NCI-H460 (cell line): ENCODE measurements around the gene BDP1. TPM values are rescaled to one million over a fixed set of nuclear protein-coding genes. Genes with fewer than 3 reads are reported as not detected.
"Not testable (repeated sequence)": the region's sequence is repeated elsewhere in the genome, so short reads cannot be mapped to it uniquely, and the experiment has no call there.

Source experiments
- DNase-seq: peaks from one replicate; pipeline ENCODE4 v3.0.0-alpha.2; 2016; ENCODE audit warnings: low read depth; ENCODE audit errors: extremely low read depth
- small RNA-seq, 2 experiments: library from RNA; depleted of rRNA; stranded (forward); fragments of <200 nt; gene quantifications; one replicate each; pipeline ENCODE3, GENCODE V24; 2014
- total RNA-seq: library from RNA; depleted of rRNA; stranded (reverse); fragments of >200 nt; shearing (Covaris generic); gene quantifications from 2 replicates; pipeline ENCODE4 v1.2.3, GENCODE V29; 2014; rRNA removed

The BDP1 gene
- total RNA-seq, 1 experiment from 2014 or later, result 37.4 TPM

GRCh38 chr5:71601222-71602026 is 146.0 kb downstream of the BDP1 start:
- DNase-seq, result peak; percentile 65

GRCh38 chr5:71609916-71610315 is 154.5 kb downstream of the BDP1 start:
- not testable (repeated sequence) for DNase-seq

- DNase-seq, result no peak
These were observed 160.4 kb downstream of the BDP1 start for GRCh38 chr5:71615809-71616208.

Small RNAs within 50 kb of the gene (small RNA-seq; reads per million reads assigned to genes)
- gene HMGN1P12, result 0 reads per million in 2 experiments

Other genes with a start within 250 kb of the BDP1 start
- 51.8 and 56.8 TPM in 2 replicates for gene MCCC2, start 131.7 kb downstream of the BDP1 start, total RNA-seq